Stomach (tissue), 9 donors: ENCODE measurements around the gene KHNYN. TPM values are rescaled to one million over a fixed set of nuclear protein-coding genes. Genes with fewer than 3 reads are reported as not detected.
A peak's percentile ranks its signal among the peaks of the same experiment; 100 is the strongest.
"Not testable (repeated sequence)": the region's sequence is repeated elsewhere in the genome, so short reads cannot be mapped to it uniquely, and the experiment has no call there.

Experiments used
- DNase-seq, 2 donors: peaks; one replicate each; pipeline versions ENCODE4 v3.0.0 to v3.0.0-alpha.2; 2013 to 2019
- H3K27ac ChIP-seq, 5 donors: fragments of 200-600 bp in 4 of 5; sonication (generic) in 4 of 5; one replicate each; pipeline ENCODE4 v1.5.1; 2013 to 2019; ENCODE audit warnings: mild to moderate bottlenecking in 1 of 5, moderate library complexity in 1 of 5
- H3K27me3 ChIP-seq, 3 donors: fragments of 200-600 bp; sonication (generic); one replicate each; pipeline ENCODE4 v1.5.1; 2017 to 2019; ENCODE audit warnings: mixed run types in 1 of 3
- H3K36me3 ChIP-seq, 4 donors: fragments of 200-600 bp; sonication (generic); 1 replicate in 3 of 4; 2 replicates in 1 of 4; pipeline ENCODE4 v1.5.1; 2016 to 2019
- H3K4me1 ChIP-seq, 4 donors: fragments of 200-600 bp; sonication (generic); one replicate each; pipeline ENCODE4 v1.5.1; 2016 to 2019
- H3K4me3 ChIP-seq, 4 donors: fragments of 200-600 bp; sonication (generic) in 3 of 4; one replicate each; pipeline ENCODE4 v1.5.1; 2016 to 2019; ENCODE audit warnings: mild to moderate bottlenecking in 1 of 4
- H3K9me3 ChIP-seq, 4 donors: fragments of 200-600 bp; sonication (generic); one replicate each; pipeline ENCODE4 v1.5.1; 2016 to 2019
- EP300 ChIP-seq: sonication (generic); formaldehyde crosslinking; IDR thresholded peaks from one replicate; pipeline ENCODE4 v1.6.1; 2017; ENCODE audit warnings: antibody characterized with exemption
- POLR2A ChIP-seq, 4 donors: fragments of 450-650 bp; IDR thresholded peaks; one replicate each; pipeline ENCODE4 v1.6.1; 2016; ENCODE audit warnings: antibody characterized with exemption in 4 of 4, control low read depth in 2 of 4, mild to moderate bottlenecking in 1 of 4, moderate library complexity in 1 of 4
- POLR2AphosphoS5 ChIP-seq, 3 donors: sonication (generic); formaldehyde crosslinking; IDR thresholded peaks; one replicate each; pipeline ENCODE4 v1.6.1; 2016; ENCODE audit warnings: antibody characterized with exemption in 3 of 3
- WGBS, 5 donors: extraction: QIAGEN DNeasy Blood & Tissue Kit in 3 of 5; methylation state at CpG; one replicate each; pipeline versions ENCODE4 v1.1.5 to v1.1.7; 2013 to 2018; 5-methylcytosine and 5-hydroxymethylcytosine counted together
- intact Hi-C: fragments of 100-400 bp; cut with DNase I; formaldehyde crosslinking; loops from one replicate; pipeline ENCODE4 v1.15.1; 2023; ENCODE audit warnings: low total_unique reads
- polyA plus RNA-seq, 3 donors: library from polyadenylated mRNA; stranded (reverse); fragments of 200-250 nt; gene quantifications; one replicate each; pipeline ENCODE4 v1.2.3, GENCODE V29; 2013
- total RNA-seq, 5 donors: library from RNA; depleted of rRNA; stranded (reverse); fragments of >200 nt; gene quantifications; one replicate each; pipeline versions ENCODE4 v1.1.0 to v1.2.3, GENCODE V29; 2014 to 2016
- TF ChIP-seq, protein P1 (sequence below), 7 experiments: fragments of 450-650 bp in 4 of 7; fragments of 200-600 bp in 3 of 7; sonication (generic) in 3 of 7; IDR thresholded peaks; one replicate each; pipeline ENCODE4 v1.5.1; 2016 to 2019; ENCODE audit warnings: antibody characterized with exemption in 7 of 7, control low read depth in 2 of 7, mild to moderate bottlenecking in 1 of 7
- donor health status: healthy with polysubstance abuse.
- donor health status: Bipolar disorder and iron deficiency.
- donor health status: healthy.

The KHNYN gene
- total and polyA plus RNA-seq, 8 donors, result 13.9 to 348 (median 65.5) TPM

DNA sequence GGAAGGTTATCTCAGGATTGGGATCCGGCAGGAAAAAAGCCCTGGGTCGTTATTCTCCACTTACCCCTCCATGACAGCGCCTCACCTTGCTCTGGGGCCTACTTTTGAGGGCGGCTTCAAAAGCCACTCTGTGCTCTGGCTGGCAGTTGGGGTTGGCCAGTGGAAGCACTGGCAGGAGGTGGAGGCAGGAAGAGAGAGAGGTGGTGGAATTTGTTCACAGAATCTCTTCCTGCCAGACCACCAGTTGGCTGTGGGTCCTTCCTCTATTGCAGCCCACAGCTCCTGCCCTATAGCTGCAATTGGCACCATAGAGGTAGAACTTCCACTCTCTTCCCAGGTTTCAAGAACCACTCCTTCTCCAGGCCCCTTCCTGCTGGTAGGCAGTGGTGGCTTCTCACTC lies 45.5 kb downstream of the KHNYN start:
- TF ChIP-seq, protein P1, sequence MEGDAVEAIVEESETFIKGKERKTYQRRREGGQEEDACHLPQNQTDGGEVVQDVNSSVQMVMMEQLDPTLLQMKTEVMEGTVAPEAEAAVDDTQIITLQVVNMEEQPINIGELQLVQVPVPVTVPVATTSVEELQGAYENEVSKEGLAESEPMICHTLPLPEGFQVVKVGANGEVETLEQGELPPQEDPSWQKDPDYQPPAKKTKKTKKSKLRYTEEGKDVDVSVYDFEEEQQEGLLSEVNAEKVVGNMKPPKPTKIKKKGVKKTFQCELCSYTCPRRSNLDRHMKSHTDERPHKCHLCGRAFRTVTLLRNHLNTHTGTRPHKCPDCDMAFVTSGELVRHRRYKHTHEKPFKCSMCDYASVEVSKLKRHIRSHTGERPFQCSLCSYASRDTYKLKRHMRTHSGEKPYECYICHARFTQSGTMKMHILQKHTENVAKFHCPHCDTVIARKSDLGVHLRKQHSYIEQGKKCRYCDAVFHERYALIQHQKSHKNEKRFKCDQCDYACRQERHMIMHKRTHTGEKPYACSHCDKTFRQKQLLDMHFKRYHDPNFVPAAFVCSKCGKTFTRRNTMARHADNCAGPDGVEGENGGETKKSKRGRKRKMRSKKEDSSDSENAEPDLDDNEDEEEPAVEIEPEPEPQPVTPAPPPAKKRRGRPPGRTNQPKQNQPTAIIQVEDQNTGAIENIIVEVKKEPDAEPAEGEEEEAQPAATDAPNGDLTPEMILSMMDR (IDR thresholded peaks at IDR 0.05), result no peak
- TF ChIP-seq POLR2AphosphoS5 (IDR thresholded peaks at IDR 0.05) (no peak), EP300 (no peak), POLR2A (IDR thresholded peaks at IDR 0.05) (no peak)
- no peak for DNase-seq
- no peak overlapping the region for H3K4me3 ChIP-seq
- no peaks in the 10 kb centered on the region for H3K36me3 ChIP-seq
- H3K27me3 ChIP-seq, result no peaks in the 10 kb centered on the region
- H3K9me3 ChIP-seq, result no peaks in the 10 kb centered on the region
- no peak overlapping the region for H3K27ac ChIP-seq
- intact Hi-C loops, result no loop called here
- H3K4me1 ChIP-seq, result no peaks in the 10 kb centered on the region
- WGBS, 5 donors, result 80 to 87% (median 84%) methylated on average over 4 of the region's 4 CpGs

DNA sequence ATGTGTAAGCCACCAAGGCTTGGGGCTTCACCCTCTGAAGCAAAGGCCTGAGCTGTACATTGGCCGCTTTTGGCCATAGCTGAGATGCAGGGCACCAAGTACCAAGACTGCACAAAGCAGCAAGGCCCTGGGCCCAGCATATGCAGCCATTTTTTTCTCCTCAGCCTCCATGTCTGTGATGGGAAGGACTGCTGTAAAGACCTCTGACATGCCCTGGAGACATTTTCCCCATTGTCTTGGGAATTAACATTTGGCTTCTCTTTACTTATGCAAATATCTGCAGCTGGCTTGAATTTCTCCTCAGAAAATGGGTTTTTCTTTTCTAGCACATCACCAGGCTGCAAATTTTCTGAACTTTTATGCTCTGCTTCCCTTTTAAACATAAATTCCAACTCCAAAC lies 50.2 kb downstream of the KHNYN start:
- H3K27ac ChIP-seq, H3K9me3 ChIP-seq, DNase-seq, H3K4me1 ChIP-seq, intact Hi-C loops, H3K4me3 ChIP-seq, H3K36me3 ChIP-seq, H3K27me3 ChIP-seq: not testable (repeated sequence)
- WGBS, 5 donors, result 0 to 100% (median 5%) methylated on average over 1 of the region's 1 CpG

DNA sequence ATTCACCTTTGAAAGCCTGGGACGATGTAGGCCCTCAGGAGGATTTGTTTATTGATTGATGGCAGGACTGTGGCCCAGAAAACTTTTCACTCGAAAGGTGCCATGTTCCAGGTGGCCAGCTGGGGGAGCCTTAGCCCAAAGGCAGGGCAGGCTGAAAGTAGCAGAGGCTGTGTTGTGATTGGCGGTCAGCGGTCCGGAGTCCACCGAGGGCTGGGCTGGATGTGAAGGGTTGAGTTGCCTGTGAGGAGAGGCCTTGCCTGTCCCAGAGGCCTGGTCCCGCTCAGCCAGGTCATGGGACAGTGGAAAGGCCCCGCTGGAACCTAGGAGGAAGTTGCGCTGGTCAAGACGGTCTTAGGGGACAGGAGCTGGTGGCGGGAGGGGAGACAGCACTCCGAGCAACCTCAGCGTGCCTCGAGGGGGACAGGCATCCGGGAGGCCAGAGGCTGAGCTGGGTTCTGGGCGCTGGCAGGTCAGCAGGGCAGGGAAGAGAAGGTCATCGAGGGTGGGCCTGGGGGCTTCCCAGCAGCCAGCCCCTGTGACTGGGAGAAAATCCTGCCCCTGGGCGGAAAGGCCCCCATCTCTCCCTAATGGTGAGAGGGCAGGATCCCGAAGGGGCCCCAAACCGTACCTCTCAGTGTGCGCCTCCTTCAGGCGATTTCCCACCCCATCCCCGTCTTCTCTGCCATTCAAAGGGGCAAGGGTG lies 52.0 kb downstream of the KHNYN start:
- H3K4me1 ChIP-seq, result peaks cover 0 to 4% (median 0%) of the 10 kb centered on the region in 4 donors
- TF ChIP-seq POLR2A (IDR thresholded peaks at IDR 0.05) (no peak), EP300 (no peak), POLR2AphosphoS5 (IDR thresholded peaks at IDR 0.05) (no peak)
- TF ChIP-seq, protein P1 (IDR thresholded peaks at IDR 0.05), result peak in 4 of 7 experiments; percentile 11 to 36 (median 16)
- H3K36me3 ChIP-seq, result no peaks in the 10 kb centered on the region
- peak; percentile 27 to 63 for DNase-seq
- H3K9me3 ChIP-seq, result no peaks in the 10 kb centered on the region
- H3K27ac ChIP-seq, result no peak overlapping the region
- WGBS, 5 donors, result 51 to 75% (median 57%) methylated on average over 16 to 23 of the region's 23 CpGs
- H3K4me3 ChIP-seq, result no peak overlapping the region
- H3K27me3 ChIP-seq, result no peaks in the 10 kb centered on the region
- intact Hi-C loops, result no loop called here

- H3K27ac ChIP-seq, intact Hi-C loops, H3K4me3 ChIP-seq, H3K4me1 ChIP-seq, DNase-seq, H3K9me3 ChIP-seq, H3K27me3 ChIP-seq, H3K36me3 ChIP-seq: not testable (repeated sequence)
- 54 to 70% (median 56%) methylated on average over 2 of the region's 2 CpGs for WGBS, 5 donors
Observed at GRCh38 chr14:24482699-24483303, 53.0 kb downstream of the KHNYN start.

DNA sequence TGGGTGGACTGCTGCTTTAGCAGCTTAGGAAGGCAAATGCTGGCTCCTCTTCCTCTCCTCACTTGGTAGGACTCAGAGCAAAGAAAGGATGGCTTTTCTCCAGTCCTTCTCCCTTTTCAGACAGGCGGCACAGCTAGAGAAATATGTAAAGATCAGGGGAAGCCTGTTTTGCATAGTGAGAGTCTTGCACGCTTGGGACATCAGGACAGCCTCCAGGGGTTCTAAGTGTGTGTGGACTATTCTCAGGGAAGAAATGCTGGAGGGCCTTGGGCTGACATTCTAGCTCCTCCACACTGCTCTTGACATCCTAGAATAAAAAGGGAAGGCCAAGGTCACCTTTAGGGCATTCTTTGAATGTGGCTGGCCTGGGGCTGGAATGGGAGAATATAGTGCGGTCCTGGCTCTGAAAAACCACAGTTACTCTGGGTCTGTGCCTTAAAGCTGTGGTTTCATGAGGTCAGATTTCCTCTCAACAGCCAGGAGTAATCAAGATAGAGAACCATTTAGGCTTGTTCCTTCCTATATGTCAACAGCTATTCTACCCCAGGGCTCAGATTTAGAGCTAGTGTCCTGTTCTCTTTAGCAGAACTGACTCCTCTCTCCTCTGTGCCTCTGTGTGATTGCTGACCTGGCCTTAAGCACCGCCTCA lies 54.0 kb downstream of the KHNYN start:
- 44 to 61% (median 52%) methylated on average over 4 of the region's 4 CpGs for WGBS, 5 donors
- Histone ChIP-seq H3K36me3 (no peaks in the 10 kb centered on the region), H3K4me3 (no peak overlapping the region), H3K27ac (no peak overlapping the region), H3K27me3 (no peaks in the 10 kb centered on the region), H3K9me3 (no peaks in the 10 kb centered on the region), H3K4me1 (peaks cover 0 to 4% (median 0%) of the 10 kb centered on the region in 4 donors)
- TF ChIP-seq EP300 (no peak), POLR2AphosphoS5 (IDR thresholded peaks at IDR 0.05) (no peak), POLR2A (IDR thresholded peaks at IDR 0.05) (no peak)
- TF ChIP-seq, protein P1 (IDR thresholded peaks at IDR 0.05), result no peak
- intact Hi-C loops, result no loop called here
- DNase-seq, result no peak

Other genes with a start within 250 kb of the KHNYN start
- gene IPO4, start 241.1 kb upstream of the KHNYN start, total RNA-seq, result 100 to 1,000 TPM in 1 of 5 donors, 10 to 100 TPM in 4; 14.3 to 227 (median 23.9) TPM
- 10 to 100 TPM in 1 of 3 donors, 1 to 10 TPM in 2; 9.3 to 15.2 (median 9.8) TPM for gene IPO4, start 241.1 kb upstream of the KHNYN start, polyA plus RNA-seq
- 10 to 100 TPM in 4 of 5 donors, 1 to 10 TPM in 1; 6.4 to 79.7 (median 31.6) TPM for gene TM9SF1, start 234.5 kb upstream of the KHNYN start, total RNA-seq
- gene TM9SF1, start 234.5 kb upstream of the KHNYN start, polyA plus RNA-seq, result 10 to 100 TPM; 14.6 to 28.2 (median 14.7) TPM
- gene TSSK4, start 224.3 kb upstream of the KHNYN start, total RNA-seq, result under 1 TPM in 1 of 5 donors, not detected in 4; 0.73 TPM
- not detected for gene TSSK4, start 224.3 kb upstream of the KHNYN start, polyA plus RNA-seq
- 10 to 100 TPM in 4 of 5 donors, not detected in 1; 27.8 to 37.2 (median 31.8) TPM for gene CHMP4A, start 216.5 kb upstream of the KHNYN start, total RNA-seq
- gene CHMP4A, start 216.5 kb upstream of the KHNYN start, polyA plus RNA-seq, result 100 to 1,000 TPM in 1 of 3 donors, 10 to 100 TPM in 2; 66.5 to 135 (median 70.7) TPM
- 10 to 100 TPM in 3 of 5 donors, 1 to 10 TPM in 1, not detected in 1; 9.3 to 16.1 (median 14.2) TPM for gene MDP1, start 213.9 kb upstream of the KHNYN start, total RNA-seq
- gene MDP1, start 213.9 kb upstream of the KHNYN start, polyA plus RNA-seq, result 10 to 100 TPM; 25.6 to 26.9 (median 26.2) TPM
- gene NEDD8, start 197.6 kb upstream of the KHNYN start, total RNA-seq, result 100 to 1,000 TPM in 3 of 5 donors, 10 to 100 TPM in 1, not detected in 1; 85.4 to 166 (median 132) TPM
- 100 to 1,000 TPM; 235 to 244 (median 237) TPM for gene NEDD8, start 197.6 kb upstream of the KHNYN start, polyA plus RNA-seq
- gene GMPR2, start 197.0 kb upstream of the KHNYN start, total RNA-seq, result 100 to 1,000 TPM in 1 of 5 donors, 10 to 100 TPM in 4; 13.9 to 204 (median 31.2) TPM
- gene GMPR2, start 197.0 kb upstream of the KHNYN start, polyA plus RNA-seq, result 10 to 100 TPM; 48.3 to 85.7 (median 53.9) TPM
- gene TINF2, start 187.3 kb upstream of the KHNYN start, total RNA-seq, result 10 to 100 TPM in 4 of 5 donors, 1 to 10 TPM in 1; 7.2 to 63.6 (median 39.1) TPM
- gene TINF2, start 187.3 kb upstream of the KHNYN start, polyA plus RNA-seq, result 10 to 100 TPM; 46.6 to 61.1 (median 50.6) TPM
- gene TGM1, start 166.8 kb upstream of the KHNYN start, total RNA-seq, result 10 to 100 TPM in 1 of 5 donors, 1 to 10 TPM in 4; 2.6 to 11.7 (median 4.9) TPM
- 100 to 1,000 TPM in 1 of 3 donors, 1 to 10 TPM in 2; 1.7 to 131 (median 5.3) TPM for gene TGM1, start 166.8 kb upstream of the KHNYN start, polyA plus RNA-seq
- 100 to 1,000 TPM in 4 of 5 donors, 10 to 100 TPM in 1; 16.0 to 230 (median 187) TPM for gene RABGGTA, start 158.4 kb upstream of the KHNYN start, total RNA-seq
- gene RABGGTA, start 158.4 kb upstream of the KHNYN start, polyA plus RNA-seq, result 10 to 100 TPM; 33.8 to 68.4 (median 41.9) TPM
- gene DHRS1, start 130.2 kb upstream of the KHNYN start, total RNA-seq, result 10 to 100 TPM in 3 of 5 donors, 1 to 10 TPM in 2; 5.3 to 71.9 (median 17.4) TPM
- 10 to 100 TPM; 20.1 to 52.1 (median 30.1) TPM for gene DHRS1, start 130.2 kb upstream of the KHNYN start, polyA plus RNA-seq
- 10 to 100 TPM in 4 of 5 donors, 1 to 10 TPM in 1; 5.4 to 25.7 (median 12.8) TPM for gene NOP9, start 130.1 kb upstream of the KHNYN start, total RNA-seq
- gene NOP9, start 130.1 kb upstream of the KHNYN start, polyA plus RNA-seq, result 10 to 100 TPM in 1 of 3 donors, 1 to 10 TPM in 2; 6.5 to 11.8 (median 8.4) TPM
- gene CIDEB, start 122.0 kb upstream of the KHNYN start, total RNA-seq, result 10 to 100 TPM in 2 of 5 donors, 1 to 10 TPM in 3; 5.0 to 11.2 (median 6.4) TPM
- 10 to 100 TPM in 1 of 3 donors, 1 to 10 TPM in 2; 6.0 to 14.2 (median 6.0) TPM for gene CIDEB, start 122.0 kb upstream of the KHNYN start, polyA plus RNA-seq
- 10 to 100 TPM in 3 of 5 donors, 1 to 10 TPM in 1, not detected in 1; 9.9 to 71.5 (median 24.5) TPM for gene LTB4R2, start 119.8 kb upstream of the KHNYN start, total RNA-seq
- gene LTB4R2, start 119.8 kb upstream of the KHNYN start, polyA plus RNA-seq, result 1 to 10 TPM in 1 of 3 donors, under 1 TPM in 1, not detected in 1; 0.25 to 6.0 TPM
- 10 to 100 TPM in 3 of 5 donors, 1 to 10 TPM in 1, not detected in 1; 3.3 to 92.8 (median 24.6) TPM for gene LTB4R, start 118.5 kb upstream of the KHNYN start, total RNA-seq
- 10 to 100 TPM in 1 of 3 donors, 1 to 10 TPM in 2; 1.4 to 67.2 (median 4.1) TPM for gene LTB4R, start 118.5 kb upstream of the KHNYN start, polyA plus RNA-seq
- 100 to 1,000 TPM in 1 of 5 donors, 10 to 100 TPM in 4; 18.2 to 118 (median 33.3) TPM for gene ADCY4, start 94.9 kb upstream of the KHNYN start, total RNA-seq
- 10 to 100 TPM; 15.2 to 18.9 (median 18.8) TPM for gene ADCY4, start 94.9 kb upstream of the KHNYN start, polyA plus RNA-seq
- gene RIPK3, start 90.0 kb upstream of the KHNYN start, total RNA-seq, result 10 to 100 TPM in 4 of 5 donors, 1 to 10 TPM in 1; 6.4 to 42.6 (median 12.5) TPM
- gene RIPK3, start 90.0 kb upstream of the KHNYN start, polyA plus RNA-seq, result 10 to 100 TPM; 12.7 to 18.3 (median 14.3) TPM
- 10 to 100 TPM; 20.1 to 64.8 (median 33.0) TPM for gene NFATC4, start 61.8 kb upstream of the KHNYN start, total RNA-seq
- 100 to 1,000 TPM in 1 of 3 donors, 10 to 100 TPM in 2; 71.4 to 119 (median 99.0) TPM for gene NFATC4, start 61.8 kb upstream of the KHNYN start, polyA plus RNA-seq
- gene NYNRIN, start 31.0 kb upstream of the KHNYN start, total RNA-seq, result 10 to 100 TPM in 2 of 5 donors, 1 to 10 TPM in 3; 2.9 to 16.0 (median 8.1) TPM
- 1 to 10 TPM; 2.3 to 3.3 (median 2.3) TPM for gene NYNRIN, start 31.0 kb upstream of the KHNYN start, polyA plus RNA-seq
- gene CBLN3, start 286 bp upstream of the KHNYN start, total RNA-seq, result 1 to 10 TPM in 3 of 5 donors, not detected in 2; 2.0 to 4.2 (median 3.8) TPM
- gene CBLN3, start 286 bp upstream of the KHNYN start, polyA plus RNA-seq, result 1 to 10 TPM in 2 of 3 donors, under 1 TPM in 1; 0.81 to 2.1 (median 1.4) TPM
- gene SDR39U1, start 12.8 kb downstream of the KHNYN start, total RNA-seq, result 10 to 100 TPM; 10.8 to 71.2 (median 42.4) TPM
- gene SDR39U1, start 12.8 kb downstream of the KHNYN start, polyA plus RNA-seq, result 10 to 100 TPM; 37.0 to 64.8 (median 41.8) TPM
- 1 to 10 TPM in 1 of 5 donors, not detected in 4; 1.7 TPM for gene CMA1, start 78.3 kb downstream of the KHNYN start, total RNA-seq
- gene CMA1, start 78.3 kb downstream of the KHNYN start, polyA plus RNA-seq, result under 1 TPM in 1 of 3 donors, not detected in 2; 0.23 TPM
- gene CTSG, start 146.3 kb downstream of the KHNYN start, total RNA-seq, result 1 to 10 TPM in 2 of 5 donors, under 1 TPM in 1, not detected in 2; 0.89 to 7.5 (median 3.3) TPM
- gene CTSG, start 146.3 kb downstream of the KHNYN start, polyA plus RNA-seq, result 1 to 10 TPM in 1 of 3 donors, under 1 TPM in 2; 0.28 to 2.3 (median 0.37) TPM
- gene GZMH, start 179.7 kb downstream of the KHNYN start, total RNA-seq, result 1 to 10 TPM in 1 of 5 donors, under 1 TPM in 1, not detected in 3; 0.92 to 2.0 TPM
- 1 to 10 TPM in 2 of 3 donors, under 1 TPM in 1; 0.44 to 1.8 (median 1.8) TPM for gene GZMH, start 179.7 kb downstream of the KHNYN start, polyA plus RNA-seq
- 1 to 10 TPM in 1 of 5 donors, under 1 TPM in 1, not detected in 3; 0.92 to 2.9 TPM for gene GZMB, start 204.2 kb downstream of the KHNYN start, total RNA-seq
- gene GZMB, start 204.2 kb downstream of the KHNYN start, polyA plus RNA-seq, result 1 to 10 TPM; 1.6 to 4.0 (median 2.3) TPM